ENCODE results near the gene SRM. TPM values are rescaled to one million over a fixed set of nuclear protein-coding genes. Genes with fewer than 3 reads are reported as not detected.
A peak's percentile ranks its signal among the peaks of the same experiment; 100 is the strongest.
"Not testable (repeated sequence)": the region's sequence is repeated elsewhere in the genome, so short reads cannot be mapped to it uniquely, and the experiment has no call there.

Gene SRM
- total and polyA plus RNA-seq, 2 donors (not counting 1 experiment from before 2014, with no cell fraction given) = 13.0 to 95.4 TPM

- H2AFZ ChIP-seq (ENCODE audit: low read length) = no peak overlapping the region
- no peaks in the 10 kb centered on the region for H3K27me3 ChIP-seq (ENCODE audit: control insufficient read depth, insufficient read depth, low read length)
- H3K36me3 ChIP-seq (ENCODE audit: control insufficient read depth, insufficient read depth, low read length) = peaks cover 19% of the 10 kb centered on the region
- TF ChIP-seq EZH2 (IDR thresholded peaks at IDR 0.05; ENCODE audit: low read length, missing control alignments) = no peak
- TF ChIP-seq, protein P1, sequence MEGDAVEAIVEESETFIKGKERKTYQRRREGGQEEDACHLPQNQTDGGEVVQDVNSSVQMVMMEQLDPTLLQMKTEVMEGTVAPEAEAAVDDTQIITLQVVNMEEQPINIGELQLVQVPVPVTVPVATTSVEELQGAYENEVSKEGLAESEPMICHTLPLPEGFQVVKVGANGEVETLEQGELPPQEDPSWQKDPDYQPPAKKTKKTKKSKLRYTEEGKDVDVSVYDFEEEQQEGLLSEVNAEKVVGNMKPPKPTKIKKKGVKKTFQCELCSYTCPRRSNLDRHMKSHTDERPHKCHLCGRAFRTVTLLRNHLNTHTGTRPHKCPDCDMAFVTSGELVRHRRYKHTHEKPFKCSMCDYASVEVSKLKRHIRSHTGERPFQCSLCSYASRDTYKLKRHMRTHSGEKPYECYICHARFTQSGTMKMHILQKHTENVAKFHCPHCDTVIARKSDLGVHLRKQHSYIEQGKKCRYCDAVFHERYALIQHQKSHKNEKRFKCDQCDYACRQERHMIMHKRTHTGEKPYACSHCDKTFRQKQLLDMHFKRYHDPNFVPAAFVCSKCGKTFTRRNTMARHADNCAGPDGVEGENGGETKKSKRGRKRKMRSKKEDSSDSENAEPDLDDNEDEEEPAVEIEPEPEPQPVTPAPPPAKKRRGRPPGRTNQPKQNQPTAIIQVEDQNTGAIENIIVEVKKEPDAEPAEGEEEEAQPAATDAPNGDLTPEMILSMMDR (conservative IDR thresholded peaks at IDR 0.05 in 1 of 2, IDR thresholded peaks at IDR 0.05 in 1 of 2; ENCODE audit: low read depth in 1 of 2, low read length in 2 of 2) = no peak
- H3K4me2 ChIP-seq (ENCODE audit: extremely low read depth, insufficient read depth, low read length) = no peak overlapping the region
- no peak overlapping the region for H3K9ac ChIP-seq (ENCODE audit: insufficient read depth, low read length)
- H4K20me1 ChIP-seq (ENCODE audit: control insufficient read depth, extremely low read depth, insufficient read depth, low read length) = no peaks in the 10 kb centered on the region
- H3K27ac ChIP-seq (ENCODE audit: insufficient read depth, low read length) = no peak overlapping the region
- H3K4me3 ChIP-seq (replicated peaks in 1 of 4; ENCODE audit: control extremely low read depth in 1 of 4, insufficient read depth in 1 of 4, low read depth in 3 of 4, low read length in 4 of 4) = no peak overlapping the region
- no peaks in the 10 kb centered on the region for H3K79me2 ChIP-seq (ENCODE audit: control insufficient read depth, insufficient read depth, low read length)
- no peaks in the 10 kb centered on the region for H3K9me3 ChIP-seq (ENCODE audit: control insufficient read depth, insufficient read depth, low read depth, low read length)
- no peak for DNase-seq (ENCODE audit: low read depth in 2 of 2)
- H3K4me1 ChIP-seq (ENCODE audit: control insufficient read depth, extremely low read depth, insufficient read depth, low read length) = no peaks in the 10 kb centered on the region
Observed at GRCh38 chr1:11080931-11081330, 21.1 kb upstream of the SRM start.

DNA sequence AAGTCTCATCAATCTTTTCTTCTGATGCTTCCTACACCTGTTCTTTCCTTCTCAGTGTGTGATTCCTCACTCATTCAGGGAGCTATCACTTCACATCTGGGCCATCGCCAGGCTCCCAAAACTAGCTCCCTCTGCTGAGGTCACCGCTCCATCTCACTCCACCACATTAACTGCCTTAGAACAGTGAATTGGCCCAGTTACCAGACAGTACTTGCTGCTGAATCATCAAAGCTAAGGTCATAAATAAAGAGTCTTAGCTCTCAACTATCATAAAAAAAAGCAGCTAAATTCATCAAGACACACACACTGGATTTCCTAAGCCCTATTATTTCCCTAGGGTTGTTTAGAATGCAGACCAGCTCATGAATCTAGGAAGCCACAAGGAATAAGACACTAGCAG lies 18.8 kb upstream of the SRM start:
- Histone ChIP-seq H3K4me1 (ENCODE audit: control insufficient read depth, extremely low read depth, insufficient read depth, low read length) (no peaks in the 10 kb centered on the region), H3K4me3 (replicated peaks in 1 of 4; ENCODE audit: control extremely low read depth in 1 of 4, insufficient read depth in 1 of 4, low read depth in 3 of 4, low read length in 4 of 4) (no peak overlapping the region)

DNA sequence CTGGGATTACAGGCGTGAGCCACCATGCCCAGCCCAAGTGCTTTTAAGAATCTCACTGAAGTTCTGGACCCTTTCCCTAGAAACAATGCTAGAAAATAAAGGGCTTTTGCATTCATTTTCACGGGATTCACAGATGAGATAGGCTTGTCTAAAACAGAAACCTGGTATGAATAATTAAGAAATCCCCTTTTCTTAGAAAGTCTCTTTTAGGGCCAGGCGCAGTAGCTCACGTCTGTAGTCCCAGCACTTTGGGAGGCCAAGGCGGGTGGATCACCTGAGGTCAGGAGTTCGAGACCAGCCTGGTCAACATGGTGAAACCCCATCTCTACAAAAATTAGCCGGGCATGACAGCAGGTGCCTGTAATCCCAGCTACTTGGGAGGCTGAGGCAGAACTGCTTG lies 13.6 kb upstream of the SRM start:
- DNase-seq (ENCODE audit: low read depth in 2 of 2) = not testable (repeated sequence)
- peaks cover 28% of the 10 kb centered on the region for H3K36me3 ChIP-seq (ENCODE audit: control insufficient read depth, insufficient read depth, low read length)

More for the DNA sequence above, 18.8 kb upstream of the SRM start:
- no peaks in the 10 kb centered on the region for H3K9me3 ChIP-seq (ENCODE audit: control insufficient read depth, insufficient read depth, low read depth, low read length)
- H3K79me2 ChIP-seq (ENCODE audit: control insufficient read depth, insufficient read depth, low read length) = no peaks in the 10 kb centered on the region
- H3K36me3 ChIP-seq (ENCODE audit: control insufficient read depth, insufficient read depth, low read length) = peaks cover 19% of the 10 kb centered on the region
- no peaks in the 10 kb centered on the region for H4K20me1 ChIP-seq (ENCODE audit: control insufficient read depth, extremely low read depth, insufficient read depth, low read length)
- H2AFZ ChIP-seq (ENCODE audit: low read length) = no peak overlapping the region
- H3K4me2 ChIP-seq (ENCODE audit: extremely low read depth, insufficient read depth, low read length) = no peak overlapping the region
- no peak overlapping the region for H3K9ac ChIP-seq (ENCODE audit: insufficient read depth, low read length)
- no peak overlapping the region for H3K27ac ChIP-seq (ENCODE audit: insufficient read depth, low read length)
- H3K27me3 ChIP-seq (ENCODE audit: control insufficient read depth, insufficient read depth, low read length) = no peaks in the 10 kb centered on the region
- peak; percentile 17 to 51 for DNase-seq (ENCODE audit: low read depth in 2 of 2)
- TF ChIP-seq, protein P1 (conservative IDR thresholded peaks at IDR 0.05 in 1 of 2, IDR thresholded peaks at IDR 0.05 in 1 of 2; ENCODE audit: low read depth in 1 of 2, low read length in 2 of 2) = no peak

More for the DNA sequence above, 13.6 kb upstream of the SRM start:
- H3K79me2 ChIP-seq (ENCODE audit: control insufficient read depth, insufficient read depth, low read length); H3K4me1 ChIP-seq (ENCODE audit: control insufficient read depth, extremely low read depth, insufficient read depth, low read length); H3K27me3 ChIP-seq (ENCODE audit: control insufficient read depth, insufficient read depth, low read length); H3K9me3 ChIP-seq (ENCODE audit: control insufficient read depth, insufficient read depth, low read depth, low read length); H3K4me2 ChIP-seq (ENCODE audit: extremely low read depth, insufficient read depth, low read length); H4K20me1 ChIP-seq (ENCODE audit: control insufficient read depth, extremely low read depth, insufficient read depth, low read length); H3K4me3 ChIP-seq (replicated peaks in 1 of 4; ENCODE audit: control extremely low read depth in 1 of 4, insufficient read depth in 1 of 4, low read depth in 3 of 4, low read length in 4 of 4); H3K9ac ChIP-seq (ENCODE audit: insufficient read depth, low read length); H3K27ac ChIP-seq (ENCODE audit: insufficient read depth, low read length); H2AFZ ChIP-seq (ENCODE audit: low read length): not testable (repeated sequence)

Data from fibroblast of lung (primary cell).